ENCODE data around the gene ETV4. TPM values are rescaled to one million over a fixed set of nuclear protein-coding genes. Genes with fewer than 3 reads are reported as not detected.

Gene ETV4
- total RNA-seq, 2 experiments from 2014 or later = 1.6 TPM

- Mint-ChIP-seq H3K27ac (no peak overlapping the region), H3K4me1 (peaks cover 17% of the 10 kb centered on the region), H3K9me3 (no peaks in the 10 kb centered on the region), H3K4me3 (peak overlapping the region; percentile 81), H3K36me3 (no peaks in the 10 kb centered on the region), H3K27me3 (peaks cover 49% of the 10 kb centered on the region)
- POLR2A ChIA-PET = interaction anchor here (0.6 to 1.9 kb wide), 3 partner anchors 134 to 179 kb away, joined by 3 to 10 read pairs (median 4); no protein-coding TSS in a partner anchor
- ATAC-seq (ENCODE audit: low read depth) = no peak
- DNase-seq = no peak
Observed at GRCh38 chr17:43547189-43547550, 1.0 kb upstream of the ETV4 start.

GRCh38 chr17:43545383-43545632 is 832 bp downstream of the ETV4 start:
- ATAC-seq (ENCODE audit: low read depth) (peak; percentile 7), DNase-seq (peak; percentile 60)
- peak overlapping the region; percentile 81 for H3K4me3 Mint-ChIP-seq
- H3K27me3 Mint-ChIP-seq = peaks cover 42% of the 10 kb centered on the region
- no peak overlapping the region for H3K27ac Mint-ChIP-seq
- POLR2A ChIA-PET = interaction anchor here (0.6 to 1.0 kb wide), 3 partner anchors 61 to 177 kb away, joined by 3 to 4 read pairs (median 3); partner anchors contain the start of gene DHX8
- no peaks in the 10 kb centered on the region for H3K9me3 Mint-ChIP-seq
- H3K36me3 Mint-ChIP-seq = no peaks in the 10 kb centered on the region
- H3K4me1 Mint-ChIP-seq = peaks cover 17% of the 10 kb centered on the region

GRCh38 chr17:43543771-43544575 is 2.2 kb downstream of the ETV4 start:
- Mint-ChIP-seq H3K4me3 (peak overlapping the region; percentile 43), H3K9me3 (no peaks in the 10 kb centered on the region), H3K27ac (no peak overlapping the region), H3K27me3 (peaks cover 39% of the 10 kb centered on the region), H3K36me3 (no peaks in the 10 kb centered on the region), H3K4me1 (peaks cover 17% of the 10 kb centered on the region)
- POLR2A ChIA-PET = no interaction called here
- ATAC-seq (ENCODE audit: low read depth) = no peak
- DNase-seq = no peak

GRCh38 chr17:43543300-43543699 is 2.8 kb downstream of the ETV4 start:
- H3K4me3 Mint-ChIP-seq = no peak overlapping the region

GRCh38 chr17:43542859-43543258 is 3.3 kb downstream of the ETV4 start:
- peaks cover 16% of the 10 kb centered on the region for H3K4me1 Mint-ChIP-seq
- peaks cover 35% of the 10 kb centered on the region for H3K27me3 Mint-ChIP-seq

More at GRCh38 chr17:43543300-43543699, 2.8 kb downstream of the ETV4 start:
- POLR2A ChIA-PET = no interaction called here
- no peak overlapping the region for H3K27ac Mint-ChIP-seq
- H3K36me3 Mint-ChIP-seq = no peaks in the 10 kb centered on the region
- no peaks in the 10 kb centered on the region for H3K9me3 Mint-ChIP-seq
- H3K27me3 Mint-ChIP-seq = peaks cover 39% of the 10 kb centered on the region
- ATAC-seq (ENCODE audit: low read depth) (no peak), DNase-seq (no peak)
- peaks cover 17% of the 10 kb centered on the region for H3K4me1 Mint-ChIP-seq

GRCh38 chr17:43540821-43541674 is 5.1 kb downstream of the ETV4 start:
- Mint-ChIP-seq H3K27me3 (peaks cover 29% of the 10 kb centered on the region), H3K4me3 (no peak overlapping the region), H3K27ac (no peak overlapping the region), H3K4me1 (peaks cover 14% of the 10 kb centered on the region), H3K9me3 (no peaks in the 10 kb centered on the region), H3K36me3 (no peaks in the 10 kb centered on the region)
- POLR2A ChIA-PET = no interaction called here
- no peak for ATAC-seq (ENCODE audit: low read depth)
- no peak for DNase-seq

More at GRCh38 chr17:43542859-43543258, 3.3 kb downstream of the ETV4 start:
- POLR2A ChIA-PET = no interaction called here
- no peak for ATAC-seq (ENCODE audit: low read depth)
- Mint-ChIP-seq H3K4me3 (no peak overlapping the region), H3K36me3 (no peaks in the 10 kb centered on the region), H3K27ac (no peak overlapping the region), H3K9me3 (no peaks in the 10 kb centered on the region)
- no peak for DNase-seq

- no peak overlapping the region for H3K27ac Mint-ChIP-seq
Observed at GRCh38 chr17:43536236-43536992, 9.7 kb downstream of the ETV4 start.

GRCh38 chr17:43534909-43535308 is 11.2 kb downstream of the ETV4 start:
- Mint-ChIP-seq H3K4me1 (peaks cover 9% of the 10 kb centered on the region), H3K4me3 (no peak overlapping the region), H3K27ac (no peak overlapping the region), H3K27me3 (no peaks in the 10 kb centered on the region), H3K9me3 (no peaks in the 10 kb centered on the region), H3K36me3 (no peaks in the 10 kb centered on the region)
- POLR2A ChIA-PET = no interaction called here
- DNase-seq = no peak
- no peak for ATAC-seq (ENCODE audit: low read depth)

More at GRCh38 chr17:43536236-43536992, 9.7 kb downstream of the ETV4 start:
- no peak for ATAC-seq (ENCODE audit: low read depth)
- peaks cover 7% of the 10 kb centered on the region for H3K4me1 Mint-ChIP-seq
- H3K9me3 Mint-ChIP-seq = no peaks in the 10 kb centered on the region
- POLR2A ChIA-PET = interaction anchor here (1.4 kb wide), 1 partner anchor 148 kb away, joined by 3 read pairs; no protein-coding TSS in a partner anchor
- H3K36me3 Mint-ChIP-seq = no peaks in the 10 kb centered on the region
- H3K4me3 Mint-ChIP-seq = no peak overlapping the region
- peaks cover 2% of the 10 kb centered on the region for H3K27me3 Mint-ChIP-seq
- DNase-seq = no peak

- Mint-ChIP-seq H3K9me3 (no peaks in the 10 kb centered on the region), H3K27me3 (no peaks in the 10 kb centered on the region), H3K36me3 (no peaks in the 10 kb centered on the region), H3K27ac (no peak overlapping the region), H3K4me3 (no peak overlapping the region), H3K4me1 (peaks cover 12% of the 10 kb centered on the region)
- no peak for ATAC-seq (ENCODE audit: low read depth)
- POLR2A ChIA-PET = no interaction called here
- no peak for DNase-seq
Observed at GRCh38 chr17:43533699-43534098, 12.4 kb downstream of the ETV4 start.

GRCh38 chr17:43532581-43532980 is 13.6 kb downstream of the ETV4 start:
- H3K4me3 Mint-ChIP-seq = no peak overlapping the region
- DNase-seq (no peak), ATAC-seq (ENCODE audit: low read depth) (no peak)
- H3K27me3 Mint-ChIP-seq = no peaks in the 10 kb centered on the region
- no peaks in the 10 kb centered on the region for H3K36me3 Mint-ChIP-seq
- POLR2A ChIA-PET = no interaction called here
- H3K9me3 Mint-ChIP-seq = no peaks in the 10 kb centered on the region
- no peak overlapping the region for H3K27ac Mint-ChIP-seq
- peaks cover 12% of the 10 kb centered on the region for H3K4me1 Mint-ChIP-seq

GRCh38 chr17:43531955-43532354 is 14.2 kb downstream of the ETV4 start:
- POLR2A ChIA-PET = no interaction called here
- Mint-ChIP-seq H3K27me3 (no peaks in the 10 kb centered on the region), H3K9me3 (no peaks in the 10 kb centered on the region), H3K27ac (no peak overlapping the region), H3K4me1 (peaks cover 12% of the 10 kb centered on the region), H3K4me3 (no peak overlapping the region), H3K36me3 (peaks cover 1% of the 10 kb centered on the region)
- ATAC-seq (ENCODE audit: low read depth) = no peak
- no peak for DNase-seq

- Mint-ChIP-seq H3K4me3 (no peak overlapping the region), H3K27me3 (no peaks in the 10 kb centered on the region), H3K36me3 (peaks cover 2% of the 10 kb centered on the region), H3K9me3 (no peaks in the 10 kb centered on the region), H3K27ac (no peak overlapping the region), H3K4me1 (peaks cover 7% of the 10 kb centered on the region)
- POLR2A ChIA-PET = no interaction called here
- no peak for ATAC-seq (ENCODE audit: low read depth)
- no peak for DNase-seq
Observed at GRCh38 chr17:43531082-43531378, 15.1 kb downstream of the ETV4 start.

GRCh38 chr17:43530288-43531081 is 15.7 kb downstream of the ETV4 start:
- DNase-seq = no peak
- no peak for ATAC-seq (ENCODE audit: low read depth)

More at GRCh38 chr17:43530288-43531081, 15.7 kb downstream of the ETV4 start:
- H3K4me1 Mint-ChIP-seq = peaks cover 5% of the 10 kb centered on the region
- H3K9me3 Mint-ChIP-seq = no peaks in the 10 kb centered on the region
- POLR2A ChIA-PET = interaction anchor here (0.6 kb wide), 1 partner anchor 582 kb away, joined by 3 read pairs; no protein-coding TSS in a partner anchor
- no peaks in the 10 kb centered on the region for H3K27me3 Mint-ChIP-seq
- peak overlapping the region; percentile 4 for H3K27ac Mint-ChIP-seq
- H3K4me3 Mint-ChIP-seq = no peak overlapping the region
- H3K36me3 Mint-ChIP-seq = peaks cover 2% of the 10 kb centered on the region
